NCI-H524 (cell line): ENCODE measurements around the gene GDF3.
"Not testable (repeated sequence)": the region's sequence is repeated elsewhere in the genome, so short reads cannot be mapped to it uniquely, and the experiment has no call there.

Source experiments
- DNase-seq, 2 experiments: peaks; one replicate each; lab custom pipeline; 2025; lab: John Stamatoyannopoulos, UW

The GDF3 gene

GRCh38 chr12:7695566-7696197 lies at the start of gene GDF3:
TSS of gene GDF3 (minus strand) at chr12:7695775. CDS start at chr12:7695728, 47 bp downstream.
- no peak for DNase-seq

DNA sequence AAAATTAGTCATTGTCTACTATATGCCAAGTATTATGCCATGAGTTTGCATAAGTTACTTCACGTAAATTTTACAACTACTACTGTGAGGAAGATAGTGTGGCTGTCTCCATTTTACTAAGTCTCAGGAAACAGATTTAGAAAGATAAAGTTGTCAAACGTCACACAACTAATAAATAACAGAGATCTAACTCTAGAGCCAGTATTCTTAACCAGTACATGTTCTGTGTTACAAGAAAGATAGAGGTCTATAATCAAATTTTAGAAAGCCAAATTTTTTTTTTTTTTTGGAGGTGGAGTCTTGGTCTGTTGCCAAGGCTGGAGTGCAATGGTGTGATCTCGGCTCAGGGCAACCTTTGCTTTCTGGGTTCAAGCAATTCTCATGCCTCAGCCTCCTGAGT lies 37.4 kb upstream of the GDF3 start:
- DNase-seq = no peak

DNA sequence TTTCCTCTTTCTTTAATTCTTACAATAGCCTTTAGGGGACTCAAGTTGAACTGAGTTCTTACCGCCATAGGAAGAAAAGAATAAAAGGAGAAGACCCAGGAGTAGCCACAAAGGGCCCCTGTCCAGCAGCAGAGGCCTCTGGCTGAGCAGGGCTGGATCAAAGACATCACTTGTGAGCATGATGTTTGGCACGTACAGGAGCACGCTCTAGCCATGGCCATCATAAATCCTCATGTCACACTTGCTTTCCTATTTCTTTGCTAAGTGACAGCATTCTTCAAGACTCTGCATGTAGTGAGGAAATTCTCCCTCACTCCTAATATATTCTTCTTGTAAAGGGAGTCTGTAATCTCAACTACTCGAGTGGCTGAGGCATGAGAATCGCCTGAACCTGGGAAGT lies 35.9 kb upstream of the GDF3 start:
- DNase-seq = no peak

GRCh38 chr12:7730984-7731383 lies 35.4 kb upstream of the GDF3 start:
- DNase-seq = not testable (repeated sequence)

DNA sequence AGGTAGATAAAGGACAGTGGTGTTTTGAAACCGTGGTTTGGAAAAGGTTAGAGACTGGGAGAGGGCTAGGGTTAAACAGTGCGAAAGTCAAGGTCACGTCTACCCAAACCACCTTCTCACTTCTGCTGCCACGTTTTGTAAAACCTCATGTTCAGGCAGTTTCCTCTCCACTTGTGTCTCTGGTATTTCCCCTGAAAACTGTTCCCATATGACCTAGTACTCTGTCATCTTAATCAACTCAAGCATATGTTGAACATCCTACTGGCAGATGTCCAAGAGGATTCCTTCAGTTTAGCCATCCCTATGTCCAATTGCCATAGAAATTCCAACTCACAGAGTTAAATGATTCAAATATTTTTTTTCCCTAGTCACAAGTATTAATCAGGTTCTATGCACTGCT lies 34.2 kb upstream of the GDF3 start:
- DNase-seq = peak in 1 of 2 experiments; percentile 14

GRCh38 chr12:7723926-7724325 lies 28.4 kb upstream of the GDF3 start:
- DNase-seq = no peak

DNA sequence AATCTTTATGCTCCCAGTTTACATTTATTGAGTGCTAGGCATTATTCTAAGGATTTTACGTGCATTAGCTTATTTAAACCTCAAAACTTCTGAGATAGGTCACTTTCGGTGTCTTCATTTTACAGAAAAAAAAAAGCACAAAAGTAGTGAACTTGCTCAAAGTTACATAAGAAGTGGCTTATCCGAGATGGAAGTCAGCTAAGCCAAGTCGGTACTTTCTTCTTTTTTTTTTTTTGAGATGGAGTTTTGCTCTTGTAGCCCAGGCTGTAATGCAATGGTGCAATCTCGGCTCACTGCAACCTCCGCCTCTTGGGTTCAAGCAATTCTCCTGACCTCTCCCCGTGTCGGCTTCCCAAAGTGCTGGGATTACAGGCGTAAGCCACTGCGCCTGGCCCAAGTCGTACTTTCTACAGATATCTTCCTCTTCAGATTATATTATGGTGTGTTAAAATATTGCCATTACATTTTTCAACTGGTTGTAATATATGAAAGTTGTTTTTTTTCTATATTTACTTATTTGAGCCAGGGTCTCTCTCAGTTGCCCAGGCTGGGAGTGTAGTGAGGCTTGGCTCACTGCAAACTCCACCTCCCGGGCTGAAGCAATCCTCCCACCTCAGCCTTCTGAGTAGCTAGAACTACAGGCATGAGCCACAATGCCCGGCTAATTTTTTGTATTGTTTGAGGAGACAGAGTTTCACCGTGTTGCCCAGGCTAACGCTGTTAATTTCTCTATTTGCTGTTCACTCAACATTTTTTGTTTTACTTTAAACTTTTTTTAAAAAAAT lies 24.6 kb upstream of the GDF3 start:
- no peak for DNase-seq

DNA sequence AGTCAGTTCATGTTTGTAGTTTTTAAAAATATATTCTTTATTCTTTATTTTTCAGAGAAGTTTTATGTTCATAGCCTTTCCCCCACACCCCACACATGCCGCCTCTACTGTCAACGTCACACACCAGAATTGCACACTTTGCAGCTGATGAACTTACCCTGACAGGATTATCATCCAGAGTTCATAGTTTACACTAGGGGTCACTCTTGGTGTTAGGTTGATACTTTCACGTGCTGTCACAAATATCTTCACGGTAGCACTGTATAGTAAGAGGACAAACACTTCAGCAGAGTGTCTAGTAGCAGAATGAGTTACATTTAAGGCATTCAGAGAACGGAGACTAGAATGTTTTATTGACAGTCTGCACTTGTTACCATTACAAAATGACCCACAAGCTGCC lies 20.8 kb upstream of the GDF3 start:
- peak in 1 of 2 experiments; percentile 36 for DNase-seq

- no peak for DNase-seq
These were observed 17.4 kb upstream of the GDF3 start for GRCh38 chr12:7712841-7713442.

DNA sequence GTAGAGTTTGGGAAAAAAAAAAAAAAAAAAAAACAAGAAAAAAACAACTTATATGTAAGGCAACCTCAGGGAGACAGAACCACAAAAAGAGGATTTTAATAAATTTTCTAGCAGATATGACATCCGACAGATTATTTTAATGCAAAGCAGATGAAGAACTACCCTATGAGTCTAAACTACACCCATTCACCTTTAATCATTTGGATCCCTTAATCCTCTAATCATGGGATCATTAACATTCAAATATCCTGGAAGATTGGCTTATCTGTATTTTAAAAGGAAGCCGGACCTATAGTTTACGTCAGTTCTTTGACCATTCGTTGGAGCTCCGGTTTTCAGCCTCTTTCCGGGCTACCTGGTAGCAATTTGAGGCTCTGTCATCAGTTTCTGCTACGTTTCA lies 15.6 kb upstream of the GDF3 start, which contains the start of gene DPPA3:
DPPA3 (plus strand) TSS at position 301 of the 400 bp plus-strand sequence. CDS start 138 bp downstream, outside the sequence.
- no peak for DNase-seq

GRCh38 chr12:7709969-7710675 lies 14.5 kb upstream of the GDF3 start:
- DNase-seq = no peak

- no peak for DNase-seq
These were observed 10.3 kb upstream of the GDF3 start for GRCh38 chr12:7705846-7706245.

DNA sequence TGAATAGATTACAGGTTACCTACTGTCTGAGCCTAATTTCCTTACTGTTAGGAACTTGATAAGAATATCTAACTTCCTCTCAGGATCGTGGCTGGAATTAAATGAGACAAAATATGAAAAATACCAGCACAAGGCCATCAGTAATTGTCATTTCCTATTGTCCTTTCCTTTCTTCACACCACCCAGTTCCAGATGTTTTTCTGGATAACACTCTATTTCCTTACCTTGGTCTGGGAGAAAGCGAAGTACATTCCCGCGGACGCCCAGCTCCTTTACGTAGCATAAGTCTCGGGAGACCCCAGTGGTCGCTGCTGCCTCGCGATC lies 376 bp downstream of the GDF3 start:
- no peak for DNase-seq

- DNase-seq = no peak
These were observed 879 bp downstream of the GDF3 start for GRCh38 chr12:7694556-7695236.

- DNase-seq = no peak
These were observed 1.8 kb downstream of the GDF3 start for GRCh38 chr12:7693793-7694192.

- DNase-seq = no peak
These were observed 14.0 kb downstream of the GDF3 start for GRCh38 chr12:7681535-7681934.

DNA sequence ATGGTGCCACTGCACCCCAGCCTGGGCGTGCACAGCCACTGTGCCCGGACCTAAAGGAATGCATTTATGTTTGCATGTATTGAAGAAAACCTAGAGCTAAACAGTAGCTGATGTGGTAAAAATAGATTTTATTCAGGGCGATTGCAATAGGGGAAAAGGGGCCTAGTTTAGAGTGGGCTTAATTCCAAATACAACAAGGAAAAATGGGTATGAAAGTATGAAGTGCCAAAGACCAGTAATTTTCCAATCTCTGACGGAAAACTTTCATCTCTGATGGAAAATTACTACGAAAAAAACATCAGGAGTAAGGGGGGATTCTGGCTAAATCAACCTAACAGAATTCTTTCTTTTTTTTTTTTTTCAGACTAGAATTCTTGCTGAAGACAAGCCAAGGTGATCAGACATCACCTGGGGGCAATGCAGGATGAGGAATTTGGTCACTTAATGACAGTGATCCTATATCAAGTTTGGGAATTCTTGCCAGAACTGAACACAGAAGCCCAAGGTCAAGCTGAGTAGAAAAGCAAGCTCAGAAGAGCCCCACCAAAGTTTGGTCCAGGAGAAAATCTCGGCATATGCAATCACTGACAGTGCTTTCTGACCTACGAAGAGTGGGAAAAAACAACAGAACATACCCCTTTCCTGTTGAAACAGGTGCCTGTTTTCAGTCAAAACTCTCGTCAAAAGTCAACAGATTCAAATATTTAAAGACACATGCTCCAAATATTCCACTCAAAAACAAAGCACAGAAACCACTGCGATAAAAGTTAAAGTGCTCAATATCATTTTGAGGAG lies 16.1 kb downstream of the GDF3 start:
- DNase-seq = no peak

GRCh38 chr12:7678744-7679143 lies 16.8 kb downstream of the GDF3 start:
- no peak for DNase-seq

DNA sequence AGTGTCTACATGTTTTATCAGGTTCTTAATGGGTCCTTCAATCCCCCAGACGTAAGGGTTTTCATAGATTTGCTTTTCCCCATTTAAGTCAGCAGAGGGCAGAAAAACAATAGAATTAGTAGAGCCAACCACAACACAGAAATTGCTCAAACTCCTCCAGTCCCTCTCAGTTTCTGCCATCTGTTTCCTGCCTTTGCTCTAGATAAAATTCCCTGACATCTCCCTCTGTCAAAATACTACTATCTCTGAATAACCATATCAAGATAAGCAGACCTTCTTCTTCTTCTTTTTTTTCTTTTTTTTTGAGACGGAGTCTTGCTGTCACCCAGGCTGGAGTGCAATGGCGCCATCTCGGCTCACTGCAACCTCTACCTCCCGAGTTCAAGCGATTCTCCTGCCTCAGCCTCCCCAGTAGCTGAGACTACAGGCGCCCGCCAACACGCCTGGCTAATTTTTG lies 18.1 kb downstream of the GDF3 start:
- peak; percentile 28 to 75 for DNase-seq

DNA sequence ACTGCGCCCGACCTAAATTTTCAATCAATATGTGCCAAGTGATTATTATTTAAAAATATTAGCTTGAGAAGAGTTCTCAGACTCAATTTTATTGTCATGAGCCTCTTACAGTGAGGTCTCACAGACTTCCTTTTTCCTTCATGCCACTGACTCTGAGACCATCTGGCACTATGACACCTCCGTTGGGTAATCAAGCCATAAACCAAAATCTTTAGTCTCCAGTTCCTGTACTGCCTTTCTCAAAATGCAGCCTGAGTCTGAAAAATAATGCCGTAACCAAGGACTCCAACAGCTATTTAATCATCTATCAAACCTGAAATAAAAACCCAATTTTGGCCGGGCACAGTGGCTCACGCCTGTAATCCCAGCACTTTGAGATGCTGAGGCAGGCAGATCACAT lies 20.1 kb downstream of the GDF3 start:
- DNase-seq = peak in 1 of 2 experiments; percentile 7

DNA sequence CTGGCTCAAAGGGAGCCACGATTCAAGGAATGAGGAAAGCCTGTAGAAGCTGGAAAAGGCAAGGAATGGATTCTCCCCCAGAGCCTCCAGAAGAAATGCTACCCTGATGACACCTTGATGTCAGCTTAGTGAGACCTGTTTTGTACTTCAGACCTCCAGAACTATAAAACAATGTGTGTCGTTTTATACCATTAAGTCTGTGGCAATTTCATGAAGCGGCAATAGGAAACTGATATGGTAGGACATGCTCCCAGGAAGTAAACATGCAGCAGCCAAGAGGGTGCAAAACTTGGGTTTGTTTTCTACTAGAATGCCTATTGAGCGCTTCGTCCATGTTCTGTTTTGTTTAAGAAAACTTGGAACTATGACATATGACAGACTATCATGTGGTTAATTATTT lies 27.4 kb downstream of the GDF3 start:
- no peak for DNase-seq
